Transverse colon (tissue), 4 donors: ENCODE results near the gene ADIPOQ. TPM values are rescaled to one million over a fixed set of nuclear protein-coding genes. Genes with fewer than 3 reads are reported as not detected.
A peak's percentile ranks its signal among the peaks of the same experiment; 100 is the strongest.

Experiments used
- DNase-seq: peaks from one replicate; pipeline ENCODE4 v3.0.0-alpha.2; 2019
- H3K27ac ChIP-seq, 4 donors: fragments of 200-600 bp; sonication (generic); 2 replicates each; pipeline ENCODE4 v1.5.1; 2016 to 2018; ENCODE audit warnings: inconsistent platforms in 4 of 4
- H3K27me3 ChIP-seq: fragments of 200-600 bp; sonication (generic); 2 replicates; pipeline ENCODE4 v1.5.1; 2017; ENCODE audit warnings: inconsistent platforms
- H3K36me3 ChIP-seq, 4 donors: fragments of 200-600 bp; sonication (generic); 2 replicates each; pipeline ENCODE4 v1.5.1; 2017 to 2019; ENCODE audit warnings: inconsistent platforms in 4 of 4
- H3K4me1 ChIP-seq, 4 donors: fragments of 200-600 bp; sonication (generic); 2 replicates each; pipeline ENCODE4 v1.5.1; 2017 to 2020; ENCODE audit warnings: inconsistent platforms in 4 of 4
- H3K4me3 ChIP-seq, 4 donors: fragments of 200-600 bp; sonication (generic); 1 replicate in 1 of 4; 2 replicates in 3 of 4; pipeline versions ENCODE4 v1.5.1 to v1.6.1; 2017 to 2019; ENCODE audit warnings: inconsistent platforms in 4 of 4
- H3K9me3 ChIP-seq, 2 donors: fragments of 200-600 bp; sonication (generic); 2 replicates each; pipeline ENCODE4 v1.5.1; 2017 to 2019; ENCODE audit warnings: inconsistent platforms in 2 of 2
- CTCF ChIP-seq, 5 experiments: fragments of 200-600 bp in 3 of 5; fragments of 450-650 bp in 2 of 5; sonication (generic) in 3 of 5; IDR thresholded peaks; 1 replicate in 2 of 5; 2 replicates in 3 of 5; pipeline ENCODE4 v1.5.1; 2016 to 2017; ENCODE audit warnings: antibody characterized with exemption in 5 of 5, inconsistent platforms in 3 of 5, mild to moderate bottlenecking in 2 of 5, moderate library complexity in 1 of 5
- EP300 ChIP-seq: sonication (generic); formaldehyde crosslinking; IDR thresholded peaks from one replicate; pipeline ENCODE4 v1.6.1; 2017; ENCODE audit warnings: antibody characterized with exemption, low read depth
- POLR2A ChIP-seq: fragments of 450-650 bp; IDR thresholded peaks from one replicate; pipeline ENCODE4 v1.6.1; 2016; ENCODE audit warnings: antibody characterized with exemption, mild to moderate bottlenecking, moderate library complexity
- POLR2AphosphoS5 ChIP-seq, 3 donors: sonication (generic); formaldehyde crosslinking; IDR thresholded peaks; one replicate each; pipeline ENCODE4 v1.6.1; 2016; ENCODE audit warnings: antibody characterized with exemption in 3 of 3
- WGBS, 2 donors: methylation state at CpG; one replicate each; pipeline ENCODE4 v1.1.5; 2018; ENCODE audit warnings: low coverage in 1 of 2; 5-methylcytosine and 5-hydroxymethylcytosine counted together
- in situ Hi-C, 4 donors: fragments of 200-750 bp; cut with MboI; loops; one replicate each; pipeline versions ENCODE4 v1.15.0 to v1.15.1; 2017; ENCODE audit warnings: low sequenced_read_pairs in 3 of 4, low pct_ligation_motif_present in 1 of 4, low pct_unique_long_range_greater_than_20kb in 1 of 4
- intact Hi-C: fragments of 100-400 bp; cut with DNase I; formaldehyde crosslinking; loops from one replicate; pipeline ENCODE4 v1.15.1; 2023; ENCODE audit warnings: low total_unique reads
- total RNA-seq, 4 donors: library from RNA; depleted of rRNA; stranded (reverse); fragments of >200 nt; gene quantifications; one replicate each; pipeline ENCODE4 v1.1.0, GENCODE V29; 2016

ADIPOQ gene
- total RNA-seq, 4 donors from 2014 or later = 4.6 to 11.7 (median 7.5) TPM; not detected in 1

- Histone ChIP-seq H3K4me1 (peaks cover 0 to 32% (median 12%) of the 10 kb centered on the region in 4 donors), H3K27ac (peak overlapping the region in 3 of 4 donors; percentile 63 to 71 (median 66)), H3K27me3 (peaks cover 75% of the 10 kb centered on the region), H3K9me3 (no peaks in the 10 kb centered on the region), H3K4me3 (peak overlapping the region; percentile 46 to 92 (median 73)), H3K36me3 (no peaks in the 10 kb centered on the region)
- intact Hi-C loops (no loop called here), in situ Hi-C loops (loop anchor here in 1 of 4 donors (25.0 kb wide), 1 partner anchor 335 kb away; no protein-coding TSS in a partner anchor)
- DNase-seq = peak; percentile 83
- 4% methylated on average over 30 of the region's 80 CpGs; no CpG with 5 or more reads in 1 of the 2 donors for WGBS, 2 donors
- TF ChIP-seq EP300 = no peak
- peak in 2 of 3 donors; percentile 36 to 63 for TF ChIP-seq POLR2AphosphoS5 (IDR thresholded peaks at IDR 0.05)
- no peak for TF ChIP-seq POLR2A
These were observed 15.3 kb upstream of the ADIPOQ start for GRCh38 chr3:186826976-186827857.

GRCh38 chr3:186828340-186828739, 14.2 kb upstream of the ADIPOQ start:
- H3K36me3 ChIP-seq = no peaks in the 10 kb centered on the region
- no peaks in the 10 kb centered on the region for H3K9me3 ChIP-seq
- H3K27ac ChIP-seq = no peak overlapping the region
- peaks cover 0 to 32% (median 12%) of the 10 kb centered on the region in 4 donors for H3K4me1 ChIP-seq
- 23 to 47% methylated on average over 3 to 5 of the region's 5 CpGs for WGBS, 2 donors
- no peak for TF ChIP-seq CTCF (IDR thresholded peaks at IDR 0.05)
- no peak for TF ChIP-seq POLR2A
- TF ChIP-seq EP300 = no peak
- TF ChIP-seq POLR2AphosphoS5 (IDR thresholded peaks at IDR 0.05) = no peak
- no peak for DNase-seq
- intact Hi-C loops (no loop called here), in situ Hi-C loops (loop anchor here in 1 of 4 donors (25.0 kb wide), 1 partner anchor 334 kb away; no protein-coding TSS in a partner anchor)
- peaks cover 86% of the 10 kb centered on the region for H3K27me3 ChIP-seq
- no peak overlapping the region for H3K4me3 ChIP-seq

- intact Hi-C loops (no loop called here), in situ Hi-C loops (loop anchor here in 1 of 4 donors (25.0 kb wide), 1 partner anchor 331 kb away; no protein-coding TSS in a partner anchor)
- DNase-seq = no peak
- Histone ChIP-seq H3K9me3 (no peaks in the 10 kb centered on the region), H3K27me3 (peaks cover 64% of the 10 kb centered on the region), H3K4me1 (peaks cover 0 to 14% (median 6%) of the 10 kb centered on the region in 4 donors), H3K4me3 (no peak overlapping the region), H3K27ac (no peak overlapping the region), H3K36me3 (no peaks in the 10 kb centered on the region)
- 64 to 76% methylated on average over 2 to 4 of the region's 4 CpGs for WGBS, 2 donors
- TF ChIP-seq CTCF (IDR thresholded peaks at IDR 0.05) = no peak
- no peak for TF ChIP-seq POLR2AphosphoS5 (IDR thresholded peaks at IDR 0.05)
- no peak for TF ChIP-seq EP300
- no peak for TF ChIP-seq POLR2A
These were observed 10.7 kb upstream of the ADIPOQ start for GRCh38 chr3:186831798-186832197.

- H3K27ac ChIP-seq = no peak overlapping the region
- TF ChIP-seq CTCF (IDR thresholded peaks at IDR 0.05) = no peak
- TF ChIP-seq POLR2A = no peak
- no peak for TF ChIP-seq POLR2AphosphoS5 (IDR thresholded peaks at IDR 0.05)
- no peak for TF ChIP-seq EP300
- in situ Hi-C loops = loop anchor here in 1 of 4 donors (25.0 kb wide), 1 partner anchor 330 kb away; no protein-coding TSS in a partner anchor
- no peaks in the 10 kb centered on the region for H3K36me3 ChIP-seq
- intact Hi-C loops = no loop called here
- DNase-seq = no peak
- 93% methylated on average over 1 of the region's 1 CpG; no CpG with 5 or more reads in 1 of the 2 donors for WGBS, 2 donors
- no peaks in the 10 kb centered on the region for H3K9me3 ChIP-seq
- peaks cover 63% of the 10 kb centered on the region for H3K27me3 ChIP-seq
- peaks cover 0 to 12% (median 5%) of the 10 kb centered on the region in 4 donors for H3K4me1 ChIP-seq
- no peak overlapping the region for H3K4me3 ChIP-seq
These were observed 10.2 kb upstream of the ADIPOQ start for GRCh38 chr3:186832276-186832675.
